ENCODE data around the gene ERCC6L. TPM values are rescaled to one million over a fixed set of nuclear protein-coding genes. Genes with fewer than 3 reads are reported as not detected.

ERCC6L gene
- total RNA-seq, 1 experiment from 2014 or later, result 1.8 TPM

DNA sequence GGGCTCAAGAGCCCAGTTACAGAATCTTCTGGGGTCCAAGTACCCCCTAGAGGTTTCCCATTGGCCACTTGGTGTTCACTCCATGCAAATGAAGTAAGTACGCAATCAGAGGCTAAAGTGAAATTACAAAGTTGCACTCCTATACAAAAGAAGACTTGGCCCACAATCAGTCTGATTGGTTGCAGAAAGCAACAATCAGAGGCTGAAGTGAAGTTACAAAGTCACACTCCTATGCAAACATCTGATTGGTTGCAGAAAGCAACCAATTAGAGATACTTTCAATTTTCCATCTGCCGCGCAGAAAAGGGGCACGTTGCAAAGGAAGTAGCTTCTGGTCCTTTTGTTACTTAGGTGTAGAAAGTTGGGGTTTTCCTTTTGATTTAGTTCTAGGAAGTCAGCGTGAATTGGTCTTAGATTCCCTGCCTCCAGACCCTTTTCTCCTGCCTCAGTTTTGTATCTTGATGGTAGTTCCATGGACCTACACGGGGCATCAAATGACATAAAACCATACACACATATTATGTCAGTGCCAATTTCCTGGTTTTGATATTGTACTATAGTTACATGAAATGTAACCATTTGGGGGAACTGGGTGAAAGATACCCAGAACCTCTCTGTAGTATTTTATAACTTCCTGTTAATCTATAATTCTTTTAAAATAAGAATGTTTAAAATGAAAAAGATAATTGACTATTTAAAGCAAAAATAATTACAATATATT lies 69.7 kb downstream of the ERCC6L start:
- no peaks in the 10 kb centered on the region for H3K9me3 Mint-ChIP-seq (ENCODE audit: unreplicated experiment)
- POLR2A ChIA-PET, result no interaction called here

DNA sequence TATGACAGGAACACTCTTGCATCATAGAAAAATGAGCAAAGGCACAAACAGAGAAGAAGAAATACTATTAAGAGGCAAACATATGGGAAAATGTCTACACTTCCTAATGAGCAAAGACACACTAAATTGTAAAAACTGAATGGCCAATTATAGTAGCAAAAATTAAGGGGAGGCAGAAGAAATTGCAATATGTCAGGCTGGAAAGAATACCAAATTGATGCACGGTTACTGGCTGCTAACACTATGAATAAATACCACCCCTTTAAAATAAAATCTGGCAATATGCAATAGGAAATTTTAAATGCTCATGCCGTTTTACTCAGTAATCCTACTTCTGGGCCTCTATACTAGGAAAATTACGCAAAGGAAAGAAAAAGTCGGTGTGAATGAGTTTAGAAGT lies 73.3 kb downstream of the ERCC6L start:
- no peak overlapping the region for H3K27ac Mint-ChIP-seq (ENCODE audit: low read depth, unreplicated experiment)
- H3K36me3 Mint-ChIP-seq (ENCODE audit: insufficient read depth, unreplicated experiment), result no peaks in the 10 kb centered on the region
- TF ChIP-seq, protein P1, sequence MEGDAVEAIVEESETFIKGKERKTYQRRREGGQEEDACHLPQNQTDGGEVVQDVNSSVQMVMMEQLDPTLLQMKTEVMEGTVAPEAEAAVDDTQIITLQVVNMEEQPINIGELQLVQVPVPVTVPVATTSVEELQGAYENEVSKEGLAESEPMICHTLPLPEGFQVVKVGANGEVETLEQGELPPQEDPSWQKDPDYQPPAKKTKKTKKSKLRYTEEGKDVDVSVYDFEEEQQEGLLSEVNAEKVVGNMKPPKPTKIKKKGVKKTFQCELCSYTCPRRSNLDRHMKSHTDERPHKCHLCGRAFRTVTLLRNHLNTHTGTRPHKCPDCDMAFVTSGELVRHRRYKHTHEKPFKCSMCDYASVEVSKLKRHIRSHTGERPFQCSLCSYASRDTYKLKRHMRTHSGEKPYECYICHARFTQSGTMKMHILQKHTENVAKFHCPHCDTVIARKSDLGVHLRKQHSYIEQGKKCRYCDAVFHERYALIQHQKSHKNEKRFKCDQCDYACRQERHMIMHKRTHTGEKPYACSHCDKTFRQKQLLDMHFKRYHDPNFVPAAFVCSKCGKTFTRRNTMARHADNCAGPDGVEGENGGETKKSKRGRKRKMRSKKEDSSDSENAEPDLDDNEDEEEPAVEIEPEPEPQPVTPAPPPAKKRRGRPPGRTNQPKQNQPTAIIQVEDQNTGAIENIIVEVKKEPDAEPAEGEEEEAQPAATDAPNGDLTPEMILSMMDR (IDR thresholded peaks at IDR 0.05; ENCODE audit: unreplicated experiment), result no peak
- H3K27me3 Mint-ChIP-seq (ENCODE audit: insufficient read depth, unreplicated experiment), result peaks cover 56% of the 10 kb centered on the region
- no peak overlapping the region for H3K4me3 Mint-ChIP-seq (ENCODE audit: unreplicated experiment)
- intact Hi-C loops (cut with micrococcal nuclease), result no loop called here
- ChIA-PET POLR2A (no interaction called here), CTCF (interaction anchor here (1.0 kb wide), 1 partner anchor 11 kb away, joined by 3 read pairs; no protein-coding TSS in a partner anchor)
- no peaks in the 10 kb centered on the region for H3K4me1 Mint-ChIP-seq (ENCODE audit: insufficient read depth, unreplicated experiment)
- no peak for DNase-seq (ENCODE audit: unreplicated experiment)
- BruUV-seq (replicated peaks), result no TSS peak
- no peaks in the 10 kb centered on the region for H3K9me3 Mint-ChIP-seq (ENCODE audit: unreplicated experiment)

More for the DNA sequence above, 69.7 kb downstream of the ERCC6L start:
- no peak for DNase-seq (ENCODE audit: unreplicated experiment)
- no peaks in the 10 kb centered on the region for H3K4me1 Mint-ChIP-seq (ENCODE audit: insufficient read depth, unreplicated experiment)
- CTCF ChIA-PET, result no interaction called here
- TF ChIP-seq, protein P1 (IDR thresholded peaks at IDR 0.05; ENCODE audit: unreplicated experiment), result no peak
- no peak overlapping the region for H3K27ac Mint-ChIP-seq (ENCODE audit: low read depth, unreplicated experiment)
- intact Hi-C loops (cut with micrococcal nuclease), result no loop called here
- H3K4me3 Mint-ChIP-seq (ENCODE audit: unreplicated experiment), result no peak overlapping the region
- no peaks in the 10 kb centered on the region for H3K36me3 Mint-ChIP-seq (ENCODE audit: insufficient read depth, unreplicated experiment)
- H3K27me3 Mint-ChIP-seq (ENCODE audit: insufficient read depth, unreplicated experiment), result peaks cover 45% of the 10 kb centered on the region
- BruUV-seq (replicated peaks), result no TSS peak

GRCh38 chrX:72159769-72160168 lies 79.1 kb downstream of the ERCC6L start:
- ChIA-PET POLR2A (no interaction called here), CTCF (no interaction called here)
- no peak overlapping the region for H3K27ac Mint-ChIP-seq (ENCODE audit: low read depth, unreplicated experiment)
- DNase-seq (ENCODE audit: unreplicated experiment), result no peak
- TF ChIP-seq, protein P1 (IDR thresholded peaks at IDR 0.05; ENCODE audit: unreplicated experiment), result no peak
- intact Hi-C loops (cut with micrococcal nuclease), result no loop called here
- no TSS peak for BruUV-seq (replicated peaks)
- no peaks in the 10 kb centered on the region for H3K9me3 Mint-ChIP-seq (ENCODE audit: unreplicated experiment)
- no peaks in the 10 kb centered on the region for H3K36me3 Mint-ChIP-seq (ENCODE audit: insufficient read depth, unreplicated experiment)
- H3K4me1 Mint-ChIP-seq (ENCODE audit: insufficient read depth, unreplicated experiment), result no peaks in the 10 kb centered on the region
- H3K27me3 Mint-ChIP-seq (ENCODE audit: insufficient read depth, unreplicated experiment), result peaks cover 78% of the 10 kb centered on the region
- H3K4me3 Mint-ChIP-seq (ENCODE audit: unreplicated experiment), result no peak overlapping the region

- intact Hi-C loops (cut with micrococcal nuclease), result no loop called here
- no peaks in the 10 kb centered on the region for H3K36me3 Mint-ChIP-seq (ENCODE audit: insufficient read depth, unreplicated experiment)
- H3K4me3 Mint-ChIP-seq (ENCODE audit: unreplicated experiment), result no peak overlapping the region
- TF ChIP-seq, protein P1 (IDR thresholded peaks at IDR 0.05; ENCODE audit: unreplicated experiment), result no peak
- H3K27me3 Mint-ChIP-seq (ENCODE audit: insufficient read depth, unreplicated experiment), result peaks cover 70% of the 10 kb centered on the region
- no peaks in the 10 kb centered on the region for H3K4me1 Mint-ChIP-seq (ENCODE audit: insufficient read depth, unreplicated experiment)
- no peak for DNase-seq (ENCODE audit: unreplicated experiment)
- ChIA-PET CTCF (no interaction called here), POLR2A (no interaction called here)
- no TSS peak for BruUV-seq (replicated peaks)
- H3K9me3 Mint-ChIP-seq (ENCODE audit: unreplicated experiment), result no peaks in the 10 kb centered on the region
- H3K27ac Mint-ChIP-seq (ENCODE audit: low read depth, unreplicated experiment), result no peak overlapping the region
Measured at GRCh38 chrX:72158773-72159172, 80.1 kb downstream of the ERCC6L start.

Other genes with a start within 250 kb of the ERCC6L start
- not detected in 2 replicates for gene RTL5, start 107.1 kb downstream of the ERCC6L start, total RNA-seq (2022)
- 7.0 and 7.6 TPM in 2 replicates for gene PIN4, start 57.3 kb downstream of the ERCC6L start, total RNA-seq (2022)
- gene RPS4X, start 38.2 kb upstream of the ERCC6L start, total RNA-seq (2022), result 1,160 and 1,731 TPM in 2 replicates
- 0.37 and 0.72 TPM in 2 replicates for gene CITED1, start 66.9 kb upstream of the ERCC6L start, total RNA-seq (2022)